RPMI7951 (cell line): Measurements from ENCODE around the gene KPNA2. TPM values are rescaled to one million over a fixed set of nuclear protein-coding genes. Genes with fewer than 3 reads are reported as not detected.
"Not testable (repeated sequence)": the region's sequence is repeated elsewhere in the genome, so short reads cannot be mapped to it uniquely, and the experiment has no call there.

Experiments used
- DNase-seq: peaks from one replicate; pipeline ENCODE4 v3.0.0-alpha.2; 2012; ENCODE audit warnings: low read depth
- total RNA-seq: library from RNA; depleted of rRNA; stranded (reverse); fragments of >200 nt; shearing (Covaris generic); gene quantifications from 2 replicates; pipeline ENCODE4 v1.2.3, GENCODE V29; 2014

The KPNA2 gene
- total RNA-seq, 1 experiment from 2014 or later: 422 TPM

DNA sequence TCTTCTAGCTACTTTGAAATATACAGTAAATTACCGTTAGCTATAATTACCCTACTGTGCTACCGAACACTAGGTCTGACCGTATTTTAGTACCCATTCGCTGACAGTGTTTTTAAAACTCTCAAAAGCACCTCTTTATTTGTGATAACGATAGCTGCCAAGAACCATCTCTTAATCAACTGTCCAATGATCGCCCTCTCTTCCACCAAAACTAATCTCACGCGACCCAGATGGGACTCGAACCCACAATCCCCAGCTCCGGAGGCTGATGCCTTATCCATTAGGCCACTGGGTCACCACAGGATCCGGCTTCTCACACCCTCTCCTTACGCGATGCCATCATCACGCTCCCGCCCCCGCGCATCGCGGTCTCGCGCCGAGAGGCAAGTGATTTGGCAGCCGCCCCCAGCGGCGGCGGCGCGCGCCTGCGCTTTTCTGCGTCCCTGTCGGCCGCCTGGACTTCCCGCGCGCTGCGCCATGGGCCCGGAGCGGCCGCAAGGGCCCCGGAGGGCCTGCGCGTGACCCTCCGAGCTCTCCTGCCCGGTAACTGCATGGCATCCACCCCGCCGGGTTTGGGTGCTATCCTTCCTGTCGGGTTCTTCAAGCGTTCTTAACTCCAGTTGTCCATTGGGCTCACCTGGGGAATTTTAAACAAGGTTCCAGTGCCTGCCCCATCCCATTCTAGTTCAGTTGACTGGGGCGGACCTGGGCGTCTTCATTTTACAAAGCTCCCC lies 15.7 kb upstream of the KPNA2 start:
- DNase-seq: peak; percentile 92

DNA sequence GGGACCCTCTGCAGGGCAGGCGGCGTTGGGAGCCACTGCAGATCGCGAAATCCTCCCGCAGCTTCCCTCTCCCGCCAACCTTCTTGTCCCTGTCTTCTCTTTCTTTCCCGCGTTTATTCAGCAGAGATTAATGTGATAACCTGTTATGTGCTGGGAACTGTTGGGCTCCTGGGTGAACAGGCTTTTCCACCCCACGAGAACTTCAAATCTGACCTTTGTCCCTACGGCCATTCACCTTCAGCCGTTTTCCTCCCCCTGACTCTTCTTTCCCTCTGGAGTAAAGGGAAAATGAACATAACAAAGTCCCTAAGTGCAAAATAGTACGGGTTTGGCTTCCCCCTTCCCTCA lies 15.2 kb upstream of the KPNA2 start:
- no peak for DNase-seq

DNA sequence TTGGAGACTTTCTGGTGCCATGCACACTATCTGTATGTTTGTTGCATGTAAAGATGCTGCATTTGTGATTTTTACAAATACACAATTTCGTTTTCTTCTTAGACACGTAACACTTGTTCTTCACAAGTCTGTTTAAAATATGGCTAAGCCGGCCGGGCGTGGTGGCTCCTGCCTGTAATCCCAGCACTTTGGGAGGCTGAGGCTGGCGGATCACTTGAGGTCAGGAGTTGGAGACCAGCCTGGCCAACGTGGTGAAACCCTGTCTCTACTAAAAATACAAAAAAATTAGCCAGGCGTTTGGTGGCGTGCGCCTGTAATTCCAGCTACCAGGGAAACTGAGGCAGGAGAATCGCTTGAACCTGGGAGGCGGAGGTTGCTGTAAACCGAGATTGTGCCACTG lies 14.7 kb upstream of the KPNA2 start:
- DNase-seq: not testable (repeated sequence)

- DNase-seq: no peak
Measured at GRCh38 chr17:68021963-68022362, 13.6 kb upstream of the KPNA2 start.

DNA sequence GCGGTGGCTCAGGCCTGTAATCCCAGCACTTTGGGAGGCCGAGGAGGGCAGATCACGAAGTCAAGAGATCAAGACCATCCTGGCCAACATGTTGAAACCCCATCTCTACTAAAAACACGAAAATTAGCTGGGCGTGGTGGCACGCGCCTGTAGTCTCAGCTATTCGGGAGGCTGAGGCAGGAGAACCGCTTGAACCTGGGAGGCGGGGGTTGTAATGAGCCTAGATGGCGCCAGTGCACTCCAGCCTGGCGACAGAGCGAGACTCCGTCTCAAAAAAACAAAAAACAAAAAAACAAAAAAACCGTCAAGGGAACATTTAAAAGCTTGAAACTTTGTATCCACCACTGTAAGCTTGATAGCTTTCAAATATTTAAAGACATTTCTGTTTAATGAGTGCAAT lies 13.0 kb upstream of the KPNA2 start:
- DNase-seq: not testable (repeated sequence)

DNA sequence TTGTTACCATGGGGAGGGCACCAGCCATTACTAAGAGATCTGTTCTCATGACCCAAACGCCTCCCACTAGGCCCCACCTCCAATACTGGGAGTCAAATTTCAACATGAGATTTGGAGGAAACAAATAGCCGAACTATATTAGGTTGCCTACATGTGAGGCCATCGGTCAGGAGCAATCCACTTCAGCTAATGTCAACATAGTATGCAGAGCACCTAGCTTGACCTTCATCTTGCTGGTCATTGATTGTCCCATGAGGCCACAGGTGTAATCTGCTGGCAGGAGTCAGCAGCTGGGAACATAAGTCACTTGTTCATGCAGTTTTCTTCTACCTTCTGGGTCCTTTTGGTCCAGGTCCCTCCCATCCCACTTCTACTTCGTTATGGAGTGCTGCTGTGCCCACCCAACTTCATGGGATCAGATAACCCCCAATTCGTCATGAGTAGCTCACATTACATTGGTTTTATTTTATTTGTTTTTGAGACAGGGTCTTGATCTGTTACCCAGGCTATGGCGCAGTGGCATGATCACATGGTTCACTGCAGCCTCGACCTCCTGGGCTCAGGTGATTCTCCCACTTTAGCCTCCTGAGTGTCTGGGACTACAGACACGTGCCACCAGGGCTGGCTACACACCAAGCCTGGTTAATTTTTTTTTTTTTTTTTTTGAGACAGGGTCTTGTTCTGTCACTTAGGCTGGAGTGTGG lies 5.9 kb upstream of the KPNA2 start:
- DNase-seq: no peak

GRCh38 chr17:68033636-68034451 lies 1.7 kb upstream of the KPNA2 start:
- DNase-seq: peak; percentile 86

DNA sequence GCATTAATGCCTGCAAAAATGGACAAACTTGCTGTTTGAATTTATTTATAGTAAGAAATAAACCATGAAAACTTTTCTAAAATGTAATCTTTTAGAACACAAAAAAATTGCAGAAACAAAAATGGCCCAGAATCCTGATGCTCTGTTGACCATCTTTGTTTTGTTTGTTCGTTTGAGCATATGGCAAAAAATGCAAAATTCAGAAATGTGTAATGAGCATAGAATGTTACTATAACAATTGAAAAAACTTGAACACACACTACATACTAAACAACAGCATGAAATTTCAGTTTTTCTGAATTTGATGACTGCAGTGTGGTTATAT lies 1.1 kb upstream of the KPNA2 start:
- DNase-seq: no peak

- no peak for DNase-seq
Measured at GRCh38 chr17:68035131-68035522, 408 bp upstream of the KPNA2 start.

GRCh38 chr17:68036304-68037147 lies 991 bp downstream of the KPNA2 start:
- no peak for DNase-seq

DNA sequence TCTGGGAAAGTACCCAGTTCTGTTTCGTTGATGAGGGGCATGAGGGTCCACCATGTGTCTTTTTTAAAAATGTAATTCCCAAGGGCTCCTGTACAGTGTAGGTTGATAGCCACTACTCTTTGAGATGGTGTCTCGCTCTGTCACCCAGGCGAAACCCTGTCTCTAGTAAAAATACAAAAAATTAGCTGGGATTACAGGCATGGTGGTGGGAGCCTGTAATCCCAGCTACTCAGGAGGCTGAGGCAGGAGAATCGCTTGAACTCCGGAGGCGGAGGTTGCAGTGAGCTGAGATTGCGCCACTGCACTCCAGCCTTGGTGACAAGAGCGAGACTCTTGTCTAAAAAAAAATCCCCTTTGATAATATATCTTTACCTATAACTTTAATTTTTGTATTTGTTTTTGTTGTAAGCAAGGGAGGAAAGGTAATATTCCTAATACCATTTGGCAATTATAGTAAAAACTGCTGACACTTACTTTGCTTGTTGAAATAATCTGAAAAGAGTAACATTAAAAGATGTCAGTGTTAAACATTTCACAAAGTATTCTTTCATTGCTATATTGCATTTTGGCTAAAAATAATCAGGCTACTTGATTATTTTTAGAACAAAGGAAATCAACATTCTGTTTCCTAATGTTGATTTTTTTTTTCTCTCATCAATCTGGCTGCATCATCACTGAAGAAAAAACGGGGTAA lies 11.8 kb downstream of the KPNA2 start:
- no peak for DNase-seq

GRCh38 chr17:68047890-68048542 lies 12.5 kb downstream of the KPNA2 start:
- DNase-seq: not testable (repeated sequence)

DNA sequence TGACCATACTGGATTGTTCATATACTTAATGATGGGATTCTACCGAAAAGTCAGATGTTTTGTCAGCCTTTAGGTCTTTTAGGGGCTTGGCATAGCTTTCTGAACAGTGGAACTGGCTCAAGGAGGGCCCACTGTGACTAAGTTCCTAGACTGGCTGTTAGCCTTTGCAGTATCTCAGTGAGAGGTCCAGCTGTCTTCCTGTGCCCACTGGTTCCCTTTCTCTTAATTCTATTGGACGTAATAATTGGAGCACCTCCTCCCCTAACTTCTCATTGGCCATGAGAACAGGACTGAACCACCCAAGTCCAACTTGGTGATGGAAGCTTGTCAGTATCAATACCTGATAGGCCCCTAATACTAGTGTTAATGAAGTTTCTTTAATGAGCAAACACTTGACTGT lies 13.5 kb downstream of the KPNA2 start:
- peak; percentile 49 for DNase-seq

- not testable (repeated sequence) for DNase-seq
Measured at GRCh38 chr17:68049812-68050437, 14.4 kb downstream of the KPNA2 start.

- DNase-seq: not testable (repeated sequence)
Measured at GRCh38 chr17:68051321-68052312, 16.1 kb downstream of the KPNA2 start.

GRCh38 chr17:68052810-68053209 lies 17.3 kb downstream of the KPNA2 start:
- no peak for DNase-seq

- DNase-seq: peak; percentile 90
Measured at GRCh38 chr17:68053231-68054013, 17.9 kb downstream of the KPNA2 start.

- DNase-seq: peak; percentile 93
Measured at GRCh38 chr17:68054296-68054900, 18.9 kb downstream of the KPNA2 start.
